SHP77 treated with DMSO at 0.1 percent for 48 hours (cell line): ENCODE measurements around the gene OTULIN.

ENCODE experiments used
- DNase-seq: peaks from one replicate; lab custom pipeline; 2025; lab: John Stamatoyannopoulos, UW

OTULIN gene

DNA sequence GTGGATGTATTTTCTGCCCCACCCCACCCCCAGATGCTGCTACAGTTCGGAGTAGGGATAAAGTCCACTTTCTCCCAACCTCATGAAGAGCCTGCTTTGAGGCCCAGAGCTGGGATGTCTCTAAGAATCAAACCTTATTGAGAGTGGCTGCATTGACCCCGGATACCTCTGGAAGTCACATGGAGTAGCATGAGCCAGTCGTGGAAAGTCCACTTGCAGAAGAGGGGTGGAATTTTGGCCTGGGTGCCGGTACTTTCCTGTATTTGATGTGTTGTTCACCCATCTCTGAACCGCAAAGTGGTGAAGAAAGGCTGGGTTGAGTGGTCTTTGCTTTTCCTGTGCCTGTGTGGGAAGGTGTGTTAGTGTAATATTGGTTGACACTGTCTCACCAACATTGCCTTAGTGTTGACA lies 3.7 kb downstream of the OTULIN start:
- no peak for DNase-seq

- DNase-seq = no peak
Observed at GRCh38 chr5:14669415-14669814, 4.9 kb downstream of the OTULIN start.

DNA sequence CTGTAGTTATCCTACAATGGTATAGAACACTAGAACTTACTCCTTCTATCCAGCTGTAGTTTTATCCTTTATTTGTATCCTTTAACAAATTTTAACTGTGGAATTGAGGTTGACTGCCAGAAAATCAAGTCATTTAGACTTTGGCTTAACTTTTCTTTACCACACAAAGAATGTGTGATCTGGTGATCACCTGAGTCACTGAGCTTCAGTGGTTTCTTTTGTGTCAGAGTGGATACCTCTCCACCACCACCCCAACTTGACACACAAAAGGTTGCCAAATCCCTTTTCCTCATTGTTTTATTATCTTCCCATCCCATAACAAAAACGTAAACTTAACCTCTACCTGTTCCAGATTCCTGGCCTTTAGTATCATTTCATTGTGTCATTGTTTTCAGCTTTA lies 5.5 kb downstream of the OTULIN start:
- DNase-seq = no peak

- DNase-seq = peak; percentile 50
Observed at GRCh38 chr5:14671414-14671813, 6.9 kb downstream of the OTULIN start.

DNA sequence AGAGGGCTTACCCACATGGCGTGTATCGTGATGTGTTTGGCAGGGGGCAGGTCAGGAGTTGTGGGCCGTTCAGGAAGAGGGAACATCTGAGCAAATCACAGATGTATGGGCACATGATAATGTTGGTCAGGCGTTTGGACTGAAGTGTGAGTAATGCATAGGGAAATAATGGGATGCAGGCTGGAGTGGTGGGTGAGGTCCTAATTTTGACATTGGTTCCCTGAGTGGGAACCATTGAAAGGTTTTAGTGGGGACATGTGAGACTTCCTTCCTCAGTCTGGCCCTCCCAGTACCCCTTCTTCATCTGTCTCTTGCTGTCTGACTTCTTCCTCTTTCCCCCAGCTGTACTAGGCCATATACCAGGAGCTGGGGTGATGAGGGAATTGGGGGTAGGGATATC lies 7.6 kb downstream of the OTULIN start:
- DNase-seq = no peak

GRCh38 chr5:14672484-14673394 lies 8.2 kb downstream of the OTULIN start:
- no peak for DNase-seq

GRCh38 chr5:14673443-14673842 lies 8.9 kb downstream of the OTULIN start:
- no peak for DNase-seq

- DNase-seq = no peak
Observed at GRCh38 chr5:14674983-14675854, 10.7 kb downstream of the OTULIN start.

DNA sequence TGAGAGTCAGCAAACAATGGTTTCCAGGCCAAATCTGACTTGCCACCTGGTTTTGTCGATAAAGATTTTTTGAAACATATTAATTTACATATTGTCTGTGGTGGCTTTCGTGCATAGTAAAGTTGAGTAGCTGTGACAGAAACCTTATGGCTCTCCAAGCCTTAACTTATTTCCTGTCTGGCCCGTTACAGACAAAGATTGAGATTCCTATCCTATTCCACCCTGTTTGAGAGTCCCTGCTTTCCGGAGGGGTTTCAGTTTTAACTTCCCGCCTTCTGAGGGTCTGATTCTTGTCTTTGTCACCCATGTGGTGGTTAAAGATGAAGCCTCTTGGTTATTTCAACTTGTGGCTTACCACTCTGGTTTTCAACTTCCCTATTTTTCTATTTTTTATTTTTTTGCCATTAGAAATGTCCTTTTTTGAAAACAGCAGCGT lies 11.4 kb downstream of the OTULIN start:
- no peak for DNase-seq

DNA sequence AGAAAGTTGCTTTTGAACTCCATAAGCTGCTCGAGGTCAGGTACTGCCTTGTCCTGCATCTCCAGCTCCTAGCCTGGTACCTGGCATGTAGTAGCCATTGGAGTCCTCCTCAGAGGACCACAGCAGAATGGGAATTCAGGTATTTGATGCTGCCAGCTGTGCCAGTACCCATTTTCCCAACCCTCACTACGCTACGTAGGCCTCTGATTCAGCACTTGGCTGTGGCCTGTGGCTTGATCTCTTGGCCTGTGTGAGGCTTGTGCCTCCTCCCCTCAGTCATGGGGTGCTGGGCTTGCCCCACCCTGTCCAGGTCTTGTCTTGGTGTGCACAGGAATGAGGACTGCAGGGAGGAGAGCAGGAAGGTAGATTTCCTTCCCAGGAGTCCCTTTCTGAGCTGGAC lies 11.8 kb downstream of the OTULIN start:
- no peak for DNase-seq

- DNase-seq = no peak
Observed at GRCh38 chr5:14678773-14679334, 14.3 kb downstream of the OTULIN start.

GRCh38 chr5:14679595-14679994 lies 15.1 kb downstream of the OTULIN start:
- DNase-seq = no peak

DNA sequence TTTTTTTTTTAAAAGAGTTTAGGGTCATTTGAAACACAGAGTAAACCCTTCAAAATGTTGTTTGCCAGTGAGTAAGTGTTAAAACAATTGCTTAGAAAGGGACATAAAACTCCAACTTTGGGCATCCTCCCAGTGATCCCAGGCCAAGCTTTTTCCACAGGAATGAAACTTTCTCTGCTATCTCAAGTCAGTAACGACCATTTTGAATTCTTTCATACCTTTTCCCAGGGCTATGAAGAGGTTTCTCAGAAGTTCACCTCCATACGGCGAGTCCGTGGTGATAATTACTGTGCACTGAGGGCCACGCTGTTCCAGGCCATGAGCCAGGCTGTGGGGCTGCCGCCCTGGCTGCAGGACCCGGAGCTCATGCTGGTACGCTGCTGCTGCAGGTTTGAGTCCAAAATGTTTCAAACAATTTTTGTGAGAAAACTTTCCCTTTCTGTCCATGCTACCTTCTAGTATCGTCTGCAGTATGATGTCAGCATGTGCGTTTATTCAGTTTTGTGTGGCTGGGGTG lies 16.8 kb downstream of the OTULIN start:
- DNase-seq = no peak

- no peak for DNase-seq
Observed at GRCh38 chr5:14683906-14684455, 19.5 kb downstream of the OTULIN start.

DNA sequence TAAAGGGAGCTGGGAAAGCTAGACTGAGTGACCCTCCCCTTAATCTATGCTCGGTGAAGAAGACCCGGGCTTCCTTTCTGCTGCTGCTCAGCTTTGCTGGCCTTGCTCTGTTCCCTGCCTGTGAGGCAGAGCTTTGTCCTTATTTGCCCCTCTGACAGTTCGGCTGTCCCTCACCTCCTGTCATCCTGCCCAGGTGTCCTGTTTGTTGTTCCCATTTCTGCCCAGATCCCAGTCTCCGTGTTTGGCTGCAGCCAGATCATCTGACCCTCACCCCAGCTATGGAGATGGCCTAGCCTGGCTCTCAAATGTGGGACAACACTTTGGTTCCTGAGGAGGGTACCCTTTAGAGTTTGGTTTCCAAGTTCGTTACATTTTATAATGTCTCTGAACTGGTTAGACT lies 20.2 kb downstream of the OTULIN start:
- DNase-seq = no peak

DNA sequence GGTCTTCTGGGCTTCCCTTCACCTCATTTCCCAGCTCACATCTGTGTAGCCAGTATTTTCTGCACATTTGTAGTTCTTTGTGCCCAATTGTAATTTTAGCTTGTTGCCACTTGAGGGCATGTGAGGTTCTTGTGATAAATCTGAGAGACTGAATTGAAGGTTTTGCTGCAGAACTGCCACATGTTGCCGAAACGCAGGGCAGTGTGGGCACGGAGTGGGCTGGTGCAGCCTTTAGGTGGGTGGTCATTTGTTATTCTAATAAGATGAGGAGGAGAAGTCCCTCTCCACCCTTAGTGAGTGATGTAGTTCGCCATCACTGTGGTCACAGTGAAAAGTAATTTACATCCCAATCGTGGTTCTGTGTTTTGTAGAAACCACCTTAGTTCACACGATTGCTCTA lies 21.2 kb downstream of the OTULIN start:
- peak; percentile 92 for DNase-seq

DNA sequence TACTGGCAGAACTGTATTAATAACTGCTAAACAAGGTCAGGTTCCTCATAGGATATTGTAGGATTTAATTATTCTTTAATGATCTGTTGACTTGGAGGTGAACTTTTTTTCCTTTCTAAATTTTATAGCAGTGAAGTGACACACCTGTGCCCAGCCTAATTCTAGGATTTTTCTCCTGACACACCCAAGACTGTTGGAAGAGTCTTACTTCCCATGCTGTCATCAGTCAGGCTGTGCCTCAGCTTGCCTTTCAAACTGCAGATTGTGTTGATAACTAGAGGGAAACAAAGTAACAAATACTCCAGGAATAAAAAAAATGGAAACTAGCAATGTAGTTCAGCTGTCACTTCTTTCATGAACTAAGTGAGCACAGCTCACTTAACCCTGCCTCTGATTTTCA lies 22.0 kb downstream of the OTULIN start:
- no peak for DNase-seq

DNA sequence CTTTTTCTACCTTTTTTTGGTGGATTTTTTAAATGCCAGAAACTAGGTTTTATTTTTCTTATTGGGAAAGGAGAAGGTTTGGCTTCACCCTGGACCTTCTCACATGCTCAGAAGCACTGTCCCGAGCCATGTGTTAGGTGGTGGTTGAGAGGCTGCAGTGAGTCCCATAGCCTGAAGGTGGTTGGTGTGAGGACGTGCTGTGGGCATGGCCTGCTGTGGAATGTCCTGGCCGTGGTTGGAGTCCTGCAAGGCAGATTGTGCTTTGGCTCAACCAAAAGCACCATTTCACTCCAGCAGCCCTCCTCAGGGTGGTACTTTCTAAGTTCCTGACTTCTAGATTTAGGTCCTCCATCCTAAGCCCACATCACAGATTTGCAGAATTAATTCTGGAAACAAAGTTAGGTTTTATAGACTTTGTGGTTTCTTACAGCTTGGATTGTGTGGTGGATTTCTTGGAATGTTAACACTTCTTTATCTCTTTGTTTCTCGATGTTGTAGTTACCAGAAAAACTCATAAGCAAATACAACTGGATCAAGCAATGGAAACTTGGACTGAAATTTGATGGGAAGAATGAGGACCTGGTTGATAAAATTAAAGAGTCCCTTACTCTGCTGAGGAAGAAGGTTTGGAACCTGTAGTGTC lies 22.6 kb downstream of the OTULIN start:
- DNase-seq = no peak

DNA sequence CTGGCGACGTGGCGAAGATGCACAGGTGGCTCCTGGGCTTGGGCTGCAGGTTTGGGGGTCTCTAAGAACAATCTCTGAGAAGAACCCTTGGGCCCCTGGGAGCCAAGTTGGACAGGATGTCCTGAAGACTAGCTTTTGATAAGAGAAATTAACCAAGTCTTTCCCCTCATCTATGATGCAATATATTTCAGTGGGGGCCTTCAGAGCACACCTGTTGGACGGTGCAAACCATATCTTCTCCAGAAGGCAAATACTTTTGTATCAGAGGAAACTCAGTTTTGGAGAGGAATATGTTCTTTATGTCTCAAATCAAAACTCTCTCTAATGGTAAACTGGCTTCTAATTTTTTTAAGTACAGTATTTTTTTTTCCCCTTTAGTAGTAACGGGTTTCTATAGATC lies 28.6 kb downstream of the OTULIN start:
- no peak for DNase-seq

GRCh38 chr5:14695152-14695551 lies 30.6 kb downstream of the OTULIN start:
- no peak for DNase-seq

- DNase-seq = no peak
Observed at GRCh38 chr5:14696057-14696456, 31.5 kb downstream of the OTULIN start.

DNA sequence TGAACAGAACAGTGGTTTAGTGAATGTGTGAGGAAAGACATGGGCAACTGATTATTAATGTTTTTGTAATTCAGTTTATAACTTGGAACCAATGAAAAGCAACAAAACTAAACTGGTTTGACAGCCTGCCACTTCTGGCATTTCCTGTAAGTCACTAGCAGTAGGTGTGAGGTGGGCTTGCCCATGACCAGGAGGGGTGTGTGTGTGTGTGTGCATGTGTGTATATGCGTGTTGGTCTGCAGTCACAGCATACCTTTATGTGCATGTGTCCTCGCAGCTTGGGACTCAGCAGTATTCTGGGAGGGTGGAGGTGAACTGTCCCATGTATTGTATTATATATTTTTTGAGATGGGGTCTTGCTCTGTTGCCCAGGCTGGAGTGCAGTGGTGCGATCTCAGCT lies 32.3 kb downstream of the OTULIN start:
- DNase-seq = no peak
